ENCODE data around the gene PTCD2.

The PTCD2 gene

DNA sequence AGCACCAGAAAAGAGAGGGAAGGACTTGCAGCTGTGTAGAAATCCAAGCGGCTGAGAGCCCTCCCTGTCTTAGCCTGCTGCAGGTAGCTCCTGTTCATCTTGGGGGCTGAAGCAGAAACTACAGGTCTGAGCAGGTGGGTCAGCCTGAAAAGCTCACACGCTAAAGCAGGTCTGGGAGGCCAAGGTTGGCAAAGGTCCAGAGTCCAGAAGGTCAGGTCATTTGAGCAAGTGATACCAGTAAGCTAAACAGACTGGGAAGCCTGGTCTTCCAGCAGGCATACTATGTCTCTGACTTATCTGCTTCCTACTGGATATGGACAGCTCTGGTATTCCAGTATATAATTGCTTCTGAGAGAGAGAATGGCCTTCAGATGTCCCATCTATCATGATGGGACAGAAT, 26.2 kb downstream of the PTCD2 start:
- no peak for DNase-seq (ENCODE audit: low spot score)

DNA sequence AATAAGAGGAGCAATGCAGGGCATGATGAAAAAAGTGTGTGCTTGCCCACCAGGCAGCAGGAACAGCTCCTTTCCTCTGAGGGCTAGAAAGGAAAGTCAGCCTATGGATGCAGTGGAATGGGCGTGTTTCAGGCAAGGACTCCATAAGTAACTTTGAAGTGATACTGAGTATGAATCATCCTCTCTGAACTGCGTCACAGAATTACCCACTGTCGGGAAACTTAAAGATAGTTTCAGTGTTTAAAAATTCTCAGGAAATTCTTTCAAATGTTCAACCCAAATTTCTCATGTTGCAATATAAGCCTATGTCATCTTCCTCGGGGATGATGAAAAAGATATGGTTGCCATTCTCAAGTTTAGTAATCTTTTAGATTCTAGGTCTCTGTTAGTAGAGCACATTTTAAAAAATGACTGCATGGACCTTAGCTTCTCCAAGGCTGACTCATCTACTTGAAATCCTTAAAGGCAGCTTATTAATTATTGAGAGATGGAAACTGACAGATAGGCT, 27.7 kb downstream of the PTCD2 start:
- DNase-seq (ENCODE audit: low spot score) = peak; percentile 78

DNA sequence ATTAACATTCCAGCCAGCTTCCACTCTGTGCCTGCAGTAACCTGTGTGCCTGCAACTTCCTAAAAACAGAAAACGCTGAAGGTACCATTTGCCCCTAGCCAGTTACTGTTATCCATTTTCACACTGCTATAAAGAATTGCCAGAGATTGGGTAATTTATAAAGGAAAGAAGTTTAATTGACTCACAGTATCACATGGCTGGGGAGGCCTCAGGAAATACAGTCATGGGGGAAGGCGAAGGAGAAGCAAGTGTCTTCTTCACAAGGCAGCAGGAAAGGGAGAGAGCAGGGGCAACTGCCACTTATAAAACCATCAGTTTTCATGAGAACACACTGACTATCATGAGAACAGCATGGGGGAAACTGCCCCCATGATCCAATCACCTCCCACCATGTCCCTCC, 31.2 kb downstream of the PTCD2 start:
- no peak for DNase-seq (ENCODE audit: low spot score)

DNA sequence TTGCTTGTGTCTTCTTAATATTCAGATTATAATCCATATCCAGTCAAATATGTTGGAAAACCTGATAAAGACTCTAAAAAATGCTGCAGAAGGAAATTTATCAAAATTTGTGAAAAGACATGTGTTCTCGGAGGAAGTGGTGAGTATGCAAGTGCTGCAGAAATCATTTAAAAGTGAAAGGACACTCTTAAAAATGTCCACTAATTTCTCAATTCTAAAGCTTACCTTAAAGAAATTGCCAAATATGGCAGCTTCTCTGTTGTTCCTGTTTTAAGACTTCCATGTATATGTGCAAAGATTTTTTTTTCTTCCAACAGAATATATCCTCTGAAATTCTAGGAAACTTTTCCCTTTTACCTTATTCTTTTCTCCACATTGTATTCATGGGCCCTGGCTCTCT, 32.4 kb downstream of the PTCD2 start:
- no peak for DNase-seq (ENCODE audit: low spot score)

DNA sequence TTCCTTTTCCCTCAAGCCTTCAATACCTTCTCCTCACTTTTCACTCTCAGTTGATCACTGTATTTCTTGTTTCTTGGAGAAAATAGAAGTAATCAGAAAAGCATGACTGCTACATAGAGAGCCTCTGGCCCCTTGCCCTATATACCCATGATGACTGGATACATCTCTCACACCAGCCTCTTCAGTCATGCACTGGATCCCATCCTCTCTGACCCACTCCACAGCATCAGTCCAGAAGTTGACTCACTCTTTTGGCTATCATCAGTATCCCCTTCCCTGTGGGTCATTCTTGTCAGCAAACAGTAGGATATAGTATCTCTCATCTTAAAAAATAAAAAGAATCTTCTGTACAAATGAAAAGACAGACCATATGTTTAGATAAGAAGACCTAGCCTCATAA, 32.9 kb downstream of the PTCD2 start:
- DNase-seq (ENCODE audit: low spot score) = peak; percentile 40

DNA sequence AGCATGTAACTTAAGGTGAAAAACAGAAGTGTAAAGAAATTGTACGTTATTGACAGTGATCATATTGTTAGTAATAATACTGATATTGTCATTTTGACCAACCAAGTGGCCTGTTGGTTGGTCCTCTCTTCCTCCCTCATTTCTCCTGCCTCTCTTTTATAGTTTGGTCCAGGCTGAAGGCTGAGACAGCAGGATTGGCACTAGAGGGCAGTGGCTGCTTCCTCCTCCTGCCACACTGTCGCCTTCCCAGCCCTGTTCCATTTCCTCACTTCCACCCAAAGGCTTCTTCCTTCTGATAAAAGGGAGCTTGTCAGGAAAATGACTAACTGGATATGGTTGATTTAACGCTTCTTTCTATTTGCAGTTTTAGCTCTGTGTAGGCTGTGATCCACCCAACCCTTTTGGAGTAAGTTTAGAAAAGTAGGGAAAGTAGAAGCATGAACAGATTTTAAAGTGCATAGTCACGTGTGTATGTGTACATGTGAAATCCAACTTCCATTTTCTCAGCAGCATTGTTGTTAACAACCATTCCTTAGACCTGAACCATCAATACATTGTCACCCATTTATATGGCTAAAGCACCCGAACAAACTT, 35.6 kb downstream of the PTCD2 start:
- peak; percentile 58 for DNase-seq (ENCODE audit: low spot score)

DNA sequence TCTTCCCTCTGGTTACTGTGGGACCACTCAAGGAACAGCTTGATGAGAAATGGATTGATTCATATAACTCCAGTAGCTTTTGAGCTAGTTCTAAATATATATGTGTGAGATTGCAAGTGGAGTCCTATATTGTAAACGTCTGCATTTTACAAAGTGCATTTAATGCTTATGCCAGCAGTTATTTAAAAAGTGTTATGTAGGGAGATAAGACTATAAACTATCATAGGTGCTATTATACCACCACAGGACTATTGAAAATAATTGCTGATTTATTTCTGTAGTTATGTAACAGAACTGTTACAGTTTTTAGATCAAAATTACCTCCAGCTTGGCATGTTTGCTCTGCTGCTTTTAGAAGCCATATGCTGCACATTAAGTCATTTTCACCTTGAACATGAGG, 36.2 kb downstream of the PTCD2 start:
- no peak for DNase-seq (ENCODE audit: low spot score)

DNA sequence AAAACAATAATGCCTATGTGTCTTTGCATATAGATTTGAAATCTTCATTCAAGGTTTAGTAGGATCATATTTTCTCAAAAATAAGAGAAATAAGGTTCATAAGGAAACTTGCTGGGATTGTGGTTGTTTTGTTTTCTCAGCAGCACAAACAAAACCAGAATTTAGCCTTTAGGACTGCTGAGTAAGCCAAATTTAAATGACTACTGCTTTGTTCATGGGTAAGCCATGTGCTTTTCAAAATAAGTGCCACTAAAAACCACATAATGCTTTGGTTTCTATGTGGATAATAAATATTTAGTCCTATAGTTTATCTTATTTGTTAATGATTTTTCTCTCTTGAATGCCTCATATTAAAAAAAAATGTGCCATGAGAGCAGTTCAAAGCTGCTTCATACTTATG, 38.8 kb downstream of the PTCD2 start:
- no peak for DNase-seq (ENCODE audit: low spot score)

DNA sequence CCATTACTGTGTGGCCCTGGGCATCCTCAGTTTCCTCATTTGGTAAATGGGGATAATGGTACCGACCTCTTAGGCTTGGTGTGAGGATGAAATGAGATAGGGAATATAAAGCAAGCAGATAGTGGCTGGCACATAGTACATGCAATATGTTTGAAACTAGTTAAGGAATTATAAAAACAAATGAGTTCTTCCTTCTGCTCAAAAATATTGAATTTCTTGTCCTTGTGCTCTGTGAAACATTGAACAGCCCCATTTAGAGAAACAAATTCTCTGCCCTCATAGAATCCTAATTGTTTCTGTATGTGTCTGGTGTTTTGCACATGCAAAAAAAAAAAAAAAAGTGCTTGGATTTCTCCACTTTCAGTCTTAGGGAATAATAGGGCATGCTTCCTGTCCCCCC, 39.7 kb downstream of the PTCD2 start:
- DNase-seq (ENCODE audit: low spot score) = no peak

DNA sequence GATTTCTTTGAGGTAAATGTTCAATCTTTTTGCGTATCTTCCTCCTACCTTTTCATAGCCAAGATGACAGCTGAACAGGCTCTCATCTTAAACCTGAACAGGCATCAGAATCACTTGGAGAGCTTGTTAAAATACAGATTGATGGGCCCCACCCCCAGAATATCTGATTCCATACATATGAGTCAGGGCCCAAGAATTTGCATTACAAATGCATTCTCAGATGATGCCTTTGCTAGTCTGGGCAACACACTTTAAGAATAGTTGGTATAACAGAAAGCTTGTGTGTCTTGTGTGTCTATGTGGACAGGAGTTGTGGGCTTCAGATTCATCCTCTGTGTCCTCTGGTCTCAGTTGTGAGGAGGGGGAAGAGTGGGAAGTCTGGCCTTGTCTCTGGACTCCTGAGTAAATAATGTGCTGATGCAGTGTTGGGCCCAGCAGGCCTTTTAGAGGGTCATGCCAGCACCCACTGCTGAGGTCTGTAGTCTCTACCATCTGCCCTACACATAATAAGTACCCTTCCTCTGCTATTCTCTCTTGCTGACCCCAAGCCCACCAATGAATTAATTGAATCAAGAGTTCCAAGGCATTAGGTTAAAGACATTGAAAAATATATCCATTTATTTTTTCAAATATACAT, 43.1 kb downstream of the PTCD2 start:
- DNase-seq (ENCODE audit: low spot score) = peak; percentile 62

DNA sequence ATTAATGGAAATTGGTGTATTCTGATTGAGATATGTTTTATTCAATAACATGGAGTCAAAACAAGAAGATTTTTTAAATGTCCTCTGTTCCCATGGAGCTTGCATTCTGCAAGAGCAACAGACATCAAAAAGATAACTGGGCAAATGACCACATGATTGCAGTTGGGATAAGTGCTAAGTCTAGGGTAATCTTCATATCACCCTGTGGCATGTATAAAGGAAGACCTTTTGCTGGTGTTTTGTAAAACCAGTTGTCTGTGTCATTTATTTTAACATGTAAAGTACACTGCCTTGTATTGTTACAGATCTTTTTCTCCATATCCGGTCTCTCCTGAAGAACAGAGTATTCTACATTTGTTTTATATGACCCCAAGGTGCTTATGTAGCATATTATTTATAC, 44.0 kb downstream of the PTCD2 start:
- no peak for DNase-seq (ENCODE audit: low spot score)

DNA sequence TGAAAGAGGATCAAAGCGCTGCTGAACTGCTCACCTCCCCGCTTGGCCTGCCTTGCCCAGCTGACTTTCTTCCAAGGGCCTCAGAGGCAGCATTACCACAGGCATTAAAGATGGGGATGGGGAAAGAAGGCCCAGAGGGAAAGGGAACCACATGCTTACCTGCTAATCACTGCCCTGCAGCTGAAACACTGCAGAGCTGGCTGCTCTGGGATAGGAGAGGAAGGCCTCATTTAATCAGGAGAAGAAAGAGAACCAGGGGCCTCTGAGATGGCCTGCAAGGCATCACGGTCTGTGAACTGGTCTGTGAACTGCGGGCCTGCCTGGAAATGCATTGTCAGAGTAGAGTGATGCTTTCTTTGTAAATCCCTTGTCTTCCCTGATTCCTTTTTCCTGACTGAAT, 44.8 kb downstream of the PTCD2 start:
- no peak for DNase-seq (ENCODE audit: low spot score)

DNA sequence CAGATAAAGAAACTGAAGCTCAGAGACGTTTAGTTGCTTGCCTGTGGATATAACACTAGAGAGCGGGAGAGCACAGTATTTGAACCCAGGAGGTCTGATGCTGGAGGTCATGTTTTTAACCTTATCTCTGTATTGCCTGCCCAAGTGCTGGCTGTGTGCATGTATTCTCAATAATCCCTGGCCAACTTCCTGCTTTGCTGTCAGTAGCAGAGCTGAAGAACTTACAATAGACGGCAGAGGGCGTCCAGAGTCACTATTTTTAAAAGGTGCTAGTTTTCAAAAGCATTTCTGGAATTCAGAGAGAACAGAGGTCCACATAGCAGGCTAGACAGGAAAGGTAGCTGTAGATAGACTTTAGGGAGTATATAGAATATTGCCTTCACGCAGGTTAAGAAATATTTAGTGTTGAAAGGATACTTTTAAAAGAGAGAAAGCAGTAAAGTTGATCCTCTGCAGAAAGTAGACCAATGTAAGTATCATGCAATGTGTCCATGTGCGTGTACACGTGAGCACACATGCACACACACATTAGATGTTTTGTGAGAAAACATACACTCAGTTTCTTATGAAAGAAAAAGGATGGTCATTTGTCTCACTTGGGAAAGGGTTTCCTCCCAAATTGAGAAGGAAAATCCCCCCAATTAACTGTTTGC, 46.3 kb downstream of the PTCD2 start:
- DNase-seq (ENCODE audit: low spot score) = peak; percentile 71

DNA sequence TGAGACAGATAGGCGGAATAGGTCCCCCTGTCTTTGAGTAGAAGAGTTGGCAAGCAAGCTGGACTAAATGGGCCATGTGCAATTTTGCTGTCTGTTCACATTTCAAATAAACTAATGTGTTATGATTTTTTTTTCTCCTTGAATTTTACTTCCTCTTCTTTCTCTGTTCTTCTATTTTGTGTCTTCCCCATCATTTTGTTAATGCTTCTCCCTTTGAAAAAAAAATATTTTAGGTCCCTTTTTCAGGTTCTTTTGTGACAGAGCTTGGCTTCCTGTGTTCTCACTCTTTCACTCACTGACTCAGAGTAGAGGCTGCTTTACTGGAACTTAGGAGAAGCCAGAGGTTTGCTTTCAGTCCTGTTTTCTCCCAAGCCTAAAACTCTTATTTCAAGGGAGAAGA, 48.1 kb downstream of the PTCD2 start:
- no peak for DNase-seq (ENCODE audit: low spot score)

DNA sequence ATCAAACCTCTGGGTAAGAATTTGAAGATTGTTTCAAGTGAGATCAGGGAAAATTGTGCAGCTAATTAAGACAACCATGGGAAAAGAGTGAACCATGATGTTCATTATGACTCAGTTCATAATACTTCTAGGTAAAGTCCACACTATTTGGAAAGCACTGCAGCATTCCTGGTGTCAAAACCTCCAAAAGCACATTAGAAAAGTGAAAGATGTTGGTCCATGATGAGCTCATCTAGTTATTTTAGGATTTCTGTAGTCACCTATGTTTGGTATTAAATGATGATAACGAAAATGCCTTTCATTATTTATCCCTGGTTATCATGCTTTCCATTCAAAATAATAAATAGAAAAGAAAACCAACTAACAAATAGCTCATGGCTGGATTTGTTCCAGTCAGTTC, 49.1 kb downstream of the PTCD2 start:
- no peak for DNase-seq (ENCODE audit: low spot score)

DNA sequence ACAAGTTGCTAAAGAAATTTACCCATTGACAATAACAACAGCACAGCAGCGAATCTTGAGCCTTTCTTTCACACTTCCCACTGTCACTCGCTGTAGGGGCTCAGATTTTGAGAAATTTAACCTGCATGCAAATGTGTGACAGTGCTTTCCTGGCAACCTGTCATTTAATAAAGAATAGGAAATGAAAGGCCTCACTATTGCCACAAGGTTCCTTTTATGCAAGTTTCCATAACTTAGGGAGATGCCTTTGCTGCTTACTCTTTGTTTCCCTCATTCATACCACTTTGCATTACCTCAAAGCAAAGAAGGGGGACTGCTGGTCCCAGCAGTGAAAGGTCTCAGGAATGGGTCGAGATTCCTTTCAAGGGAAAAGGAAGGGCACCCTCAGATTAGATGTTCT, 49.5 kb downstream of the PTCD2 start:
- no peak for DNase-seq (ENCODE audit: low spot score)

DNA sequence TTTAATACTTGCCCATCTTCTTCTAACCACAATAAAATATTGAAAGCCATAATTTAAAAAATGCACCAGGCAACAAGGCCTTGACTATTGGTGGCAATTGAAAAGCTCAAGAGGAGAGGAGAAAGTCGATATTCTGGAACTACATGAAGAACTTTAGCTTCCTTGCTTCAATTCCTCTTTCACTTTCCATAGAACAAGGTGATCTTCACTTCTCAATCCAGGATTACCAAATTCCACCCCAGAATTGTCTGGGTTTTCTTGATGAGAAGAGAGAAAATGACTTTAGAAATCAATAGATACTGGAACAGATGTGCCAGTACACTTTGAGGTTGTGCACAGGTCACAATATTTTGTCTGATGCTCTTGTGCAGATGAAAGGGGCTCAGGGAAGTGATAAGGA, 52.2 kb downstream of the PTCD2 start:
- no peak for DNase-seq (ENCODE audit: low spot score)

DNA sequence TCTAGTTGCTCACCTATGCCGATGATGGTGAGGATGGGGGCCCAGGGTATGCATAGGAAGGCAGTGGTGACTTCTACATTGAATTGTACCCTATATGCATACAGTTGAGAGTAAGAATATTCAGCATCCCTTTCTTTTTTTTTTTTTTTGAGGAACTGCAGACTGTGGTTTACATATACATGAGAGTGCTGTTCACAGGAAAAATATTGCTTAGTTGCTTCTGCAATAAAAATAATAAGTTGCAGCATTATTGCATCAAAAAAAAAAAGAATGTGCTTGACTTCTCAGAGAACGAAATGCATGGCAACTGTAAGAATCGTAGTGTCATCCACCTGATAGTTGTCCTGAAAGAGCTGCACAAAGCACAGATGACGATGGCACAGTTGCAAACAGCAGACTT, 52.8 kb downstream of the PTCD2 start:
- DNase-seq (ENCODE audit: low spot score) = no peak

DNA sequence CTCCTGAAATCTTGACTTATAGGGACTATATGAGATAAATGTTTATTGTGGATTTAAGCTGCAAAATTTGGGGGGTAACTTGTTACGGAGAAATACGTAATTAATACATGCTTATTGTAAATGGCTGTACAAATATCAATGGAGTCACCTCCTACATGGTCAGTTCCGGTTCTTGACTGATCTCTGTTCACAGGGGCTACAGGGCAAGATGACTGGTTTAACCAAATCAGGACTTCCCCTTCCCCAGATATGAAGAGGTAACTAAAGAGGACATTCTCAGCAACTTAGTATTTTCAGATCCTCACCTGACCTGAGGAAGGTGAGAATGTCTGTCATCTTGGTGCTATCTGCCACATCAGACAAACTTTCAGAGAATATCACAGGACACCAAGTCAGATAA, 54.7 kb downstream of the PTCD2 start:
- no peak for DNase-seq (ENCODE audit: low spot score)

DNA sequence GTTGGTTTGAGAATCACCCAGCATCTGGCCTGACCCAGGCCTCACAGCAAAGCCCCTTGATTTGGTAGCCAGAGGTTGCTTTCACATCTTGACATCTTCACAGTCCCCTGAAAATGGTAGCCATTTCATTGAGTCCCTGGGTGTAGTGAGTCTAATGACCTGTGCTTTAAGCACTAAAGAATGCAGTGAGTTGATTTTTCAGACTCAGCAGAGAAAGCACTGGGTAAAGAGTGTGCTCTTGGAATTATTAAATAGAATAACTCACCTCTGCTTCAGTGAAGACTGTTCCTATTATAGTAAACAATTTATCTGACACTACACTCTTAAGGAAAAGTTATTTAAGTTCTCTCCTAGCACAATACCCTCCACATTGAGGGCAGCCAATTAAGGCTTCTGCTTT, 56.2 kb downstream of the PTCD2 start:
- DNase-seq (ENCODE audit: low spot score) = peak; percentile 9

DNA sequence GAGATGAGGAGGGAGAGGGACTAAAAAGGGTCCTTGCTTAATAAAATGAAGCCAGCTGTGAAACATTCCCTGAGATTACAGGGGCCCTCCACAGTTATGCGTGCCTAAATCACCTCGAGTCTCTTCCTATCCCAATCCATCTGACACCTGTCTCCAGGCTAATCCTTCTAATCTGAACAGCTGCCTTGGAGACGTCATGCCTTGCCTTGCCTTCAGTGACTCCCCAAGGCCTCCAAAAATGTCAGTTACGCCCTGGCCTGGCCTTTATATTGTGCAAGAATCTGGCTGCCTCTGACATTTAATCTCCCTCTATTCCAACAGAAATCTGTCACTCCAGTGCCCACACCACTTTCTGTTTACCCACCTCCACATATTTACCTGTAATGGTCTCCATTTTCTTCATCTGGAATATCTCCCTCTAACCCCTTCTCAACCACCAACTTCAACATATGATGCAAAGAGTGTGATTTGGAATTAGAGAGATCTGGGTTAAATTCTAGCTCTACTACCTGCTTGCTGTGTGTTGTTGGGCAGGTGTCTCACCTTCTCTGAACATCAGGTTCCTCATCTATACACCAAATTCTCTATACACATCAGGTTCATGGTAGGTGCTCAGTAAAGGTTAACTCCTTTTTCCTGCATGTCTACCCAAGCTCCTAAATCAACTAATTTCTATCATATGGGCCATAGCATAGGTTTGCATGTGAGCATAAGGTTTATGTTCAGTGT, 57.9 kb downstream of the PTCD2 start:
- peak; percentile 27 for DNase-seq (ENCODE audit: low spot score)

DNA sequence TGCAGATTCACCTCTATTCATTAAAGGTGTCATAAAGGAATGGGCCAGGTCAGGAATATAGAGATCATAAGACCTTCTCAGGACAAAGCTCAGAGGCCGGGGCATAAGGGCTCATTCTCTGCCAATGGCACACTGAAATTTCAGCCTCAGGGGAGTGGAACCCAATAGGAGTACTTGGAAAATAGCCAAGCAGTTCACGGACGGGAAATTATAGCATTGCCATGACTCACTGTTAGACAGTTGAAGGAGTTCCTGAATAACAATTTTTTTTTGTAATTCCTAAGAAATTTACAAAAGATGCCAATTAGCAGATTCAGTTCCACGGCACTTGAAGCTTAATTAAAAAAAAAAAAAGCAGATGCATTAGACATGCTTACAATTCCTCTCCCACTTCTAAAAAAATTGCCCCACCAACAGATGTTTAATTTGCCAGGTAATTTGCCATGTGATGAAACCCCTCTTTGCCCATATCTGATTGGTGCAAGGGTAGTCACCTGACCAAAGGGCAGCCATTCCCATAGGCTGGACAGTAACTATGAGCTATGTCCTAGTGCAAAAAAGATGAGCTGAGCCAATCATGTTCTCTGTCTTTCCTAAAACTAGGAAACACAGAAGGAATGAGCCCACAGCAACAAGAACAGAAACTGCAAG, 58.6 kb downstream of the PTCD2 start:
- peak; percentile 60 for DNase-seq (ENCODE audit: low spot score)

DNA sequence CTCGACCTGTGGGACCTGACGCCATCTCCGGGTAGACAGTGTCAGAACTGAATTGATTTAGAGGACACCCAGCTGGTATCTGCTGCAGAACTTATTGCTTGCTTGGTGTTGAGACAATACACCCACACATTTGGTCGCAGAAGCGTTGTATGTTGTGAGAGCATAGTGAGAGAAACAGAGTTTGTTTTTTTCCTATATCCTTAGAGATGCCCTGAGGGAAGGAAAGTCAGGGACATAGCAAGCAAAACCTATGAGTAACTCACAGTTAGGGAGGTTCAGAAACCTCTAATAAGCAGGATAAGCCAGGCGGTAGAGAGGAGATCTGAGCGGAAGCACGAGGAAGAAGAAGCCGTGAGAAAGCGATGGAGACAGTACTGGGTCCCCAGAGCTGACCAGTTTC, 59.8 kb downstream of the PTCD2 start:
- DNase-seq (ENCODE audit: low spot score) = no peak

All from GM03348 (cell line).